Measurements from ENCODE around the gene ZFAND2A.
"Not testable (repeated sequence)": the region's sequence is repeated elsewhere in the genome, so short reads cannot be mapped to it uniquely, and the experiment has no call there.

The ZFAND2A gene

DNA sequence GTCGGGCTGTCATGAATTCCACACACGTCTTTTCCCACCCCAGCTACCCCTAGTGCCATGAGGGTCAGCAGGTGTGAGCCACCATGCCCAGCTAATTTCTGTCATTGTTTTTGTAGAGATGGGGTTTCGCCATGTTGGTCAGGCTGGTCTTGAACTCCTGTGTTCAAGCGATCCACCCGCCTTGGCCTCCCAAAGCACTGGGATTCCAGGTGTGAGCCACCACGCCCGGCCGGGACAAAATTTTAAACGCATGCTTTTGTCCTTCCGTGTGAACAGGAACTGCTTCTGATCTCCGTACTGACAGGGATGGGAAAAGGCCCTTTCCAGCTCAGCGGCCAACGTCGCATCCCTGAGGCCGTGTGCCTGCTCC, 15.6 kb upstream of the ZFAND2A start:
- no peak for DNase-seq (ENCODE audit: low read depth in 2 of 2)

DNA sequence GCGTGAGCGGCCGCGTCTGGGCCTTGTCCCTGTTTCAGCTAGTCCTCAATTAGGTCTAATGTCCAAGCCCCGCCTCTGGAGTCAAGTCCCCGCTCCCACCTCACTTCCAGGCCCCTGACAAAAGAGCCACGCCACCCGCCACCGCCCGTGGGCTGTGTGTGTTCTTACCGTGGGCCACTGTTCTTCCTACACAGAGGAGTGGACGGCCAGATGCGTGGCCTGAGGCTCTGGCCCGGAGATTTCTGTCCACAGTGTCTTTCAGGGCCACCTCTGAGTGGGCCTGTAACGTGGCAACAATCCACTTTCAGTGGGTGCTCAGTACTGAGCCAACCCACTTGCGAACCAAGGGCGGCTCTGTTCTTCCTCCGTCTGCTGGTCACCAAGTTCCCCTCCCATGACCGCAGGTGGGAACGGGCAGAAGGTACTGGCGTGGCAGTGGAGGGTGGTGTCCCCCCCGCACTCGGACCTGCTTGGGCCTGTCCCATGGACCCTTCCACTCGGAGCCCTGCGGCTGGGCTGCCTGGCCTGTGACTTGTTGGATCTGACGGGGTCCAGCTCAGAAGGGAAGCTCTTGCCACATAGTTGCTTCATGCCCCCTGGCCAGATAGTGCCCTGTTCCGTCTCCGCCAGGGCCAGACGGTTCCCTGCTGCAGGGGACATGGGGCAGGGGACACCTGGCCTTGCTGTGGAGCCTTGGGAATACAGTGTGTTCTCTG, 15.0 kb upstream of the ZFAND2A start:
- no peak for DNase-seq (ENCODE audit: low read depth in 2 of 2)

DNA sequence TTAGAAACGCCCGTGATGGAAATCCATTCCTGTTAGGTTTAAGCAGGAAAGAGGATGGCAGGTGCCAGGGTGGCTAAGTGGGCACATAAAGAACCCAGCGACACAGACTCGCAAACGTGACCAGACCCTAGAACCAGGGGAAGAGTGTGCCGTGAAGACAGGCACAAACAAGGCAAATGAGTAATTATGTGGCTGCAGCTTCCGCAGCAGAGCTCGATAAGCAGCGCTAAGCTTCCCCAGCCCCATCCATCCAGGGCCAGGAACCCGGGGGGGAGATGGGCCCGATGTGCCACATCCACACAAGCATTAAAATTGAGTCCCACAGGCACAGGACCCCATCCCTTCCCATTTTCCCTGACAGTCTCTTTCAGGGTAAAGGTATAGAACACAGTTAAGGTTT, 14.0 kb upstream of the ZFAND2A start:
- no peak for DNase-seq (ENCODE audit: low read depth in 2 of 2)

DNA sequence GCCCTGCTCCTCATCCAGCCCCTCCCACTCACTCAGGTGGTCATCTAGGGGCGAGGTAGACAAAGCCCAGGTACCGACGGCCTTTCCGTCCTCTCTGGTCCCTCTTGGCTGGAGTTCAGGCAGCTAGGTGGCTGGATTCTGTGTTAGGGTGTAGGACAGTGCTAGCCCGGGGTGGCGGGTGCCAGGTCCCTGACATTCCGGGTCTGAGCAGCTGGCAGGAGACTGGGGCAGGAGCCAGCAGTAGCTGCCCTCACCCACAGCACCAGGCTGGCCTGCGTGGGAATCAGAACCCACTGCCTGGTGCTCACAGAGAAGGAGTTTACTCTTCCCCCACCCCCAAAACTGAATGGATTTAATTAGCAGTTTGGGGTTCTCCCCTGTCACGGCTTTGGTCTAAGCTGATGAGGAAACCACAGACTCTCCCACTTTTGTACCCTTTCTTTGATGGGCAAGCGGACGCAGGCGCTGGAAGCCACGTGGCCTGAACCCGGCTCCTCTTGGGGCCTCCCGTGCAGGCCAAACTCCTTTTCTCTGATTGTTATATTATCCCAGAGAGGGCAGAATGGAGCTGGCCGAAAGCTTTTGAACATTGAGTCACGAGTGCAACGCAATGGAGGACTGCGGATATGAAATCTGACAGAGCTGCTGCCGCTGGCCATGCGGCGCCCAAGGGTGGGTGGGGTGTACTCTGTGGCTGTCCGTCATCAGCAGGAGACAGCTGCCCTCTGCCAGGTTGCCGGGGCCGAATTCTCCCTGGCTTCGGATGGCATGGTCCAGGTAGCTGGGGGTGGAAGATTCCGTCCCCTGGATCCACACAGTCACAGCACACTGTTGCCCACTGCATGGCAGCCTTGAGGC, 12.9 kb upstream of the ZFAND2A start:
- no peak for DNase-seq (ENCODE audit: low read depth in 2 of 2)

DNA sequence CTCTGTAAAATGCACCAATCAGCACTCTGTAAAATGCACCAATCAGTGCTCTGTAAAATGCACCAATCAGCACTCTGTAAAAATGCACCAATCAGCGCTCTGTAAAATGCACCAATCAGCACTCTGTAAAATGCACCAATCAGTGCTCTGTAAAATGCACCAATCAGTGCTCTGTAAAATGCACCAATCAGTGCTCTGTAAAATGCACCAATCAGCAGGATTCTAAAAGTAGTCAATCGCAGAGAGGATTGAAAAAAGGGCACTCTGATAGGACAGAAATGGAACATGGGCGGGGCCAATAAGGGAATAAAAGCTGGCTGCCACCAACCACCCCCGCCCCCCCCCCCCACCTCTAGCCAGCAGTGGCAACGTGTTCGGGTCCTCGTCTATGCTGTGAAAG, 11.5 kb upstream of the ZFAND2A start:
- DNase-seq (ENCODE audit: low read depth in 2 of 2), result not testable (repeated sequence)

DNA sequence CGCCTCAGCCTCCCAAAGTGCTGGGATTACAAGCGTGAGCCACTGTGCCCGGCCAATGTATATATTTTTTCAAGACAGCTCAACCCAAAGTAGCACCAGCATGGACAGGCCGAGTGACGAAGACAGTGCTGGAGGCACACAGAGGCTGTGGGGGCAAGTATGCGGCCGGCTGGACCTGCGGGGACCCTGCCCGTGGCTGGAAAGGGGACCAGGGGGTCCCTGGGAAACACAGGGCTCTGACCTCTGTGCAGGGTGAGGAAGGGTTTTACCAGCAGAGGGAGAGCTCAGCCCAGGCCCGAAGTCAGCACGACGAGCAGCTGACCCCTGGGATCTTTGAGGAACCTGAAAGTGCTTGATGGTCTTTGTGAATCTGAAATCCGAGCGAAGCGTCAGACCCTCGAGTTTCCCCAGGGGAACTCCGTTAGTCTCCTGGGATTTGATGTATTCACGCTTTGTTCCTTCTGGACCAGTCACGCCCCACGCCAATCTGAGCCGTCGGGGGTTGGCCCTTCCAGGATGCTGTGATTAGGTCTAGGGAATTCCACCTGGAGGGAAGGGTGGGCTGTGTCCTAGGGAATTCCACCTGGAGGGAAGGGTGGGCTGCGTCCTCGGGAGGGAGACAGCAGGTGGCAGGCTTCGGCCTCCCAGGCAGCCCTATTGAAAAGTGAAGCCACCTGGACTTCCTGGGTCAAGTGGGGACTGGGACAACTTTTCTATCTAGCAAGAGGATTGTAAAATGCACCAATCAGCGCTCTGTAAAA, 10.9 kb upstream of the ZFAND2A start:
- no peak for DNase-seq (ENCODE audit: low read depth in 2 of 2)

DNA sequence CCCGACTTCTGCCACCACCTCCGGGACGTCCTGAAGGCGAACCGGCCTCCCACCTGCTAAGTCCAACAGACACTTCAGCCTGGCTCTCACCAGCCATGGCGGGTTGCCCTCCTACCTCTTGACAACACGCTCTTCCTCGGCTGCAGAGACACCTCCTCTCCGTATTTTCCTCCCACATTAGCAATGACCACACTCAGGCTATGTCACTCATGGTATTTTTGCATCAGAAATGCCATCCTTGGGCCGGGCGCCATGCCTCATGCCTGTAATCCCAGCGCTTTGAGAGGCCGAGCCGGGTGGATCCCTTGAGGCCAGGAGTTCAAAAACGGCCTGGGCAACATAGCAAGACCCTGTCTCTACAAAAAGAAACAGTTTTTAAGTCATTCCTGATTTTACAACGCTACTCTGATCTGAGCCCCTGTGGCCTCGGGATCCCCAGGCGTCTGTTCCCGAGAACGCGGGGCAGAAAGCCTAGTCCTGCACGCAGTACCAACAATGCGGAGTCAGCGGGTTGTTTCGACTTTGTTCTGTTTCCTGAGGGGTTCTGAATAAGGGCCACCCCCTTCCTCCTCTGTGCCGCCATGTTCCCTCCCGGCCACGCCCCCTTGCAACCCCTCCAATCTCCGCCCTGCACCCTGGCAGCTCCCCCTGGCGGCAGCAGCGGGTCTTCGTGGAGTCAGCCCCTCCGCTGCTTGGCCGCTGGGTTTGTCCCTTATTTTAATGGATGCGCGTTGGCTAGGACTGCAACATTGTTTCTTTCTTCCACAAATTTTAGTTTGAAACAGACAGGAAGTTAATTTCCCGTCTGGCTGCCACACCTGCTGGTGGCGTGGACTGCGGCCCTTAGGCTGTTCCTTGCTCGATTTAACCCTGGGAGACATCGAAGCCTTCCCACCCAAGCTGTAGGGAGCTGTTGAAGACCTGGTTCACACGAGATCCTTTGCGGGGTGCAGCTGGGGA, 9.7 kb upstream of the ZFAND2A start:
- DNase-seq (ENCODE audit: low read depth in 2 of 2), result peak; percentile 86

DNA sequence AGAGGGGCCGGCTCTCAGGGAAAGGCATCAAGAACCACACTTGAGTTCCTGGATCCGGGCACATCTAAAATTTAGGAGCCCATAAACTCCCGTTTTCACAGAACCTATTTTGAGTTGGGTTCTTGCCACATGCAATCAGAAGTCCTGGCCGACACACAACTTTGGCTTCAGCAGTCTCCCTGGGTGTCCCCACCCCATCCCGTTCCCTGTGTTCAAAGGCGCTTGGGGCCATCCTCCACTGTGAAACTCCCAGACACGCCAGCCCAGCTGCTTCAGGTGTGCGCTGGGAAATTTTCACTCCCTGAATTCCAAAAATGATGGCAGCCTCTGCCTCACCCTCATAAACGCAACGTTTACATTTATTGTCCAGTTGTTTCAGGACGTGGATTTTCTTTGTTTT, 8.4 kb upstream of the ZFAND2A start:
- DNase-seq (ENCODE audit: low read depth in 2 of 2), result no peak

DNA sequence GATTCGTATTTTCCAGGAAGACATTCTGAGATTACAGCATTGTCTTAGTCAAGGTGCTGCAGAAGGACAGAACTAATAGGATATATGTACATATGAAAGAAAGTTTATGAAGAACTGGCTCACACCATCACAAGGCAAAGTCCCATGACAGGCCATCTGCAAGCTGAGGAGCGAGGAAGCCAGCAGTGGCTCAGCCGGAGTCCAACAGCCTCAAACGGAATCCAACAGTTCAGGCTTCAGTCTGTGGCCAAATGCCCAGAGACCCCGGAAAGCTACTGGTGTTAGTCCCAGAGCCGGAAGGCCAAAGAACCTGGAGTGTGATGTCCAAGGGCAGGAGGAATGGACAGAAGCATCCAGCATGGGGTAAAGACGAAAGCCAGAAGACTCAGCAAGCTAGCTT, 4.4 kb upstream of the ZFAND2A start:
- no peak for DNase-seq (ENCODE audit: low read depth in 2 of 2)

DNA sequence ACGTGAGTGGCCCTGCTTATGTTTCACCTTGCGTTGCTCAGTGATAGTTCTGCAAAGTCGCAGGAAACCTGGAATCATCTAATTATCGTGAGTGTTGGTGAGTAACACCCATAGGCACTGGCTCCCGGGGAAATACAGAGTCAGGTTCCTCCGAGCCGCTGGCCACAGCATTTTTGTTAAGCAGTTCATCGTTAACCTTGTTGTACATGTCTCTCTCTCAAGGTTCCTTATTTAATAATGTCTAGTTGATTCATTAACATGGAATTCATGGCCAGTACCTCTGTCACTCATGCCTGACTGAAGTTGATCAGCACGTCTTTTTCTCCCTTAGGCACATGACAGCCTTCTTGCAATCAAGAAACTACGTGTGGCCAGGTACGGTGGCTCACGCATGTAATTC, 3.1 kb upstream of the ZFAND2A start:
- no peak for DNase-seq (ENCODE audit: low read depth in 2 of 2)

DNA sequence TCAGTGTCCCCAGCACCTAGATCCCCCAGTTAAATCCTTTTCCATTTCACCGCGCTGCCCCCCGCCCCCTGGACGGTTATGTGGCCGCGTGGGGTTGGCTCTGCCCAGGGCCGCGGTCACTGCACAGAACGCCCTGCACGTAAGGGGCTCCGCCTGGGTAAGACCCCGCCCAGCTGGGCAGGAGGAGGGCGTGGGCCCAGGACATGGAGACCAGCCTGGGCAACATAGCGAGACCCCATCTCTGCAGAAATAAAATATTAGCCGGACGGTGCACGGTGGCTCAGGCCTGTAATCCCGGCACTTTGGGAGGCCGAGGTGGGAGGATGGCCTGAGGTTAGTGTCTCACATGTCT, 650 bp upstream of the ZFAND2A start:
- DNase-seq (ENCODE audit: low read depth in 2 of 2), result no peak

DNA sequence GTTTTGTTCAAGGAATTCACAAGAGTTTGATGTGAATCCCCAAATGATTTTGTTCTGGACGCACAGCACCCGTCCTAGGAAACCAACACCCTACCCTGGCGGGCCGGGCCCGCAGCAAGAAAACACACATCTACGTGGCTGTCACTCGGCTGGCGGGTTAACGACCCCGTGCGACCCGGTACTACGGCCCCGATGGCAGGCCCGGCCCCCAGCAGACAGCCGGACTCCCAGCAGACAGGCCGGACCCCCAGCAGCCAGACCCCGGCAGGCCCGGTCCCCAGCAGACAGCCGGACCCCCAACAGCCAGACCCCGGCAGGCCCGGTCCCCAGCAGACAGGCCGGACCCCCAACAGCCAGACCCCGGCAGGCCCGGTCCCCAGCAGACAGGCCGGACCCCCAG, 765 bp downstream of the ZFAND2A start:
- not testable (repeated sequence) for DNase-seq (ENCODE audit: low read depth in 2 of 2)

DNA sequence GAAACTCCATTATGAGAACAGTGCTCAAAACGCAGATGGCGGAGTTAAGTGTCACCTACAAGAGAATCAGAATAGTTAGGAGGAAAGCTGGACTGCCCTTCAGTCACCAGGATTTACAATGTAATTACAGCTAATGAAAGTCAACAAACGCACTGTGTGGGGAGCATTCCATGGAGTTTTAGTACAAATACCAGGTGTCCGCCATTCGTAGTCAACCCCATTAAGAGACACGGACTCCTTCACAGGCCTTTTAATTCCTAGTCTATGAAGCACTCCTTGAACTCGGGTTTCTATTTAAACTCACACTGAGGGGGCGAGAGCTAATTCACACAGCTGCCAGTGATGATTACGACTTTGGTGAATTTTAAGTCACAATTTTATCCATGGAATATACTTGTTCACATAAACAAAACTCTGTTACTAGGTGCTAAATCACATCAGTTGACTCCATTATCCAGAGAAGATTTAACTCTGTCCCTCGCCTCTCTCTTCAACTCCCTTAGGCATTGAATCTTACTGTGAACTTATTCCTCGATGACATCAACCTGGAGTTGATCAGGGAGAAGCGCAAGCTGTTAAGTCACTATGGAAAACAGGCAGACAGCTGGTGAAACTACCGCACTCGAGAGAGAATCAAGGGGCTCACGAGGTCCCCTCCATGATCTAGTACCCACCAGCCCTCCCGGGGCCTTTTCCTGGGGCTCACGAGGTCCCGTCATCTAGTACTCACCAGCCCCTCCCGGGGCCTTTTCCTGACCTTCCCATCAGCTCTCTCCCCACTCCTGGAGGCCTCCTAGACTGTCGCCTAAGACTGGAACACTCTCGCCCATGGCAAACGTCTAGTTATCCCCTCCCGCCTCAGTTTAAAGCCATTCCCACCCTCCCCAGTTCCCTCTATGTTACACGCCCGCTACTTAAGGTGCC, 1.5 kb downstream of the ZFAND2A start:
- no peak for DNase-seq (ENCODE audit: low read depth in 2 of 2)

DNA sequence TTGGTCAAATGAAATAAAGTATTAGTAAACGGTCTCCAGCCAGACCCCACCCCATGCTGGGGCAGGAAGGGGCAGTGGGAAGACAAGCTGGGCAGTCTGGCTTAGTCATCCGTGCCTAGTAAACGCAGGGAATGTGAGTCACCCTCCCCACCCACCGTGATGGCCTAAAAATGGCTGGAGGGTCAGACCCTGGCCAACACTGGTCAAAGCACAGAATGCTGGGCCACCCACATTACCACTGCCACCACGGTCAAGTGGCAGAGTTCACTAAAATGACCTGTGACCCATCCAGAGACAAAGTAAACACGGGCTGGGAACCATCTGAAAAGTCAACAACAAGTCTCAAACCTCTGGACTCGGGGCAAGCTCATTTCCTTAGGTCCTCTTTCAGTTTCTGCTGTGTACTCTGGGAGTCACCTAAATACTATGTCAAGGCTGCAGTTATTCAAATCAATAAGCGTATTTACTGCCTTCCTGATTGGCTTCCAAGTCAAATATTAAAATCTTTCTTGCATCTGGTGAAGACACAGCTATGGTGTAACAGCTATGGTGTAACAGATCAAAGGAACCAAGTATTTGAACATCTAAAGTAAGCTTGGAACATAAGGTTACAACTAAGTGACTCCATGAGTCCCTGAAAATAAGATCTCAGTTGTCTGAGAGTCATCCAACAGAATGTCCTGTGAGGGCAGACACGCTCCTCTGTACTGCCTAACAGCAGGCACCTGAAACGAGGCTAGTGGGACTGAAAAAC, 3.0 kb downstream of the ZFAND2A start:
- DNase-seq (ENCODE audit: low read depth in 2 of 2), result no peak

DNA sequence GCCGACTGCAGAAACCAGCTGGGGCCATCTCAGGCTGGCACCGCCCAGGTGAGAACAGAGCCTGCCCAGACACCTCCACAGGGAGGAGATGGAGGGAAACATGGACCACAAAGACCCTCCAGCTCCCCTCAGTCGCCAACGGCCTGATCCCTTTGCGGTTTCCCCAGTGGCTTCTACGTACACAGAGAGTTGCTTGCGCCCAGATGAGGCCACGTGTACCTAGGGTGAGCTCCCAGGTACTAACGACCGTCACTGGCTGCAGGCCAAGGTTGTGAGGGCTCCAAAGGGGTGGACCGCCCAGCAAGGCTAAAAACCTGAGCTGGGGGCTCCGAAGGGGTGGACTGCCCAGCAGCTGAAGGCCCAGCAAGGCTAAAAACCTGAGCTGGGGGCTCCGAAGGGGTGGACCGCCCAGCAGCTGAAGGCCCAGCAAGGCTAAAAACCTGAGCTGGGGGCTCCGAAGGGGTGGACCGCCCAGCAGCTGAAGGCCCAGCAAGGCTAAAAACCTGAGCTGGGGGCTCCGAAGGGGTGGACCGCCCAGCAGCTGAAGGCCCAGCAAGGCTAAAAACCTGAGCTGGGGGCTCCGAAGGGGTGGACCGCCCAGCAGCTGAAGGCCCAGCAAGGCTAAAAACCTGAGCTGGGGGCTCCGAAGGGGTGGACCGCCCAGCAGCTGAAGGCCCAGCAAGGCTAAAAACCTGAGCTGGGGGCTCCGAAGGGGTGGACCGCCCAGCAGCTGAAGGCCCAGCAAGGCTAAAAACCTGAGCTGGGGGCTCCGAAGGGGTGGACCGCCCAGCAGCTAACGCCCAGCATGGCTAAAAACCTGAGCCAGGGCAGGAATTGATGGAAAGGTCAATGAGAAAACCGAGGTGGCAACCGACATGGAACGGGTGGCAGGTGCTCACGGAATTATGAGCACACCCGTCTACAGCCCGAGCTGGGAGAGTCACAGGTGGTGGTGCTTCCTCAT, 3.9 kb downstream of the ZFAND2A start:
- DNase-seq (ENCODE audit: low read depth in 2 of 2), result not testable (repeated sequence)

DNA sequence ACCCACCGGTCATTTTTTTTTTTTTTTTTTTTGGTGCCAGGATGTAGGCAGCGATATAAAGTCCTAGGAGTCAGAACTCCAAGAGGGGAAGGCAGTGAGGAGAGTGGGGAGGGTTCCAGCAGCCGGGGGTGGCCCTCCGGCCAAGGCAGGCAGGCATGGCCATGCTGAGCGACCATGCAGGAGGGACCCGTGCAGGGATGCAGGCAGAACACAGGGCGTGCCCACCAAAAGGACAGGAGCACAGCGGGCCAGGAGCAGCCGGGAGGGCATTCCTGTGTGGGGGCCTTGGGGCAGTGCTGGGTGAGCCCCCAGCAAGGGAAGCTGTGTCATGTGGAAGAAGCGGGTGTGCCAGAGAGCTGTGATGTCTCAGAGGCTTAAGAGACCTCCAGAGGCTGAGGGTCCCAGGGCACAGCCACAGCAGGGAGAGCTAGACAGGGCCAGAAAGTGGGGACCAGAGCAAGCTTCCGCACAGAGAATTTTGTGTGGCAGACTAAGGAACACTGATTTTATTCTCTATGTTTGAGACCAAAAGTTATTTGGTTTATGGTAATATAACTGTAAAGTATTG, 5.7 kb downstream of the ZFAND2A start:
- no peak for DNase-seq (ENCODE audit: low read depth in 2 of 2)

DNA sequence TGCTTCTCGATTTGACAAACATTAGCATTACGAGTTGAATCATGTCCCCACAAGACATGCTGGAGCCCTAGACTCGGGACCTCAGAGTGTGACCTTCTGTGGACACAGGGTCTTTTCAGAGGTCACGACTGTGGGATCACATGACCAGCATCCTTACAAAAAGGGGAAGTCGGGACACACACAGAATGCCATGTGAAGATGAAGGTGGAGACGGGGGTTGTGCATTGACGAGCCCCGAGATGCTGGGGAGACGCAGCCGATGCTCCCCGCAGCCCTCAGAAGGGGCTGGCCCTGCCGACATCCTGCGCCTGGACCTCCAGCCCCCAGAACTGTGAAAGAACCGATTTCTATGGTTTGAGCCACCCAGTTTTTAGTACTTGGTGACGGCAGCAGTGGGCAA, 7.5 kb downstream of the ZFAND2A start:
- DNase-seq (ENCODE audit: low read depth in 2 of 2), result no peak
